HG03354 (cell line): ENCODE results near the gene HCK.

Experiments used
- ATAC-seq: cut with Tn5 transposase; IDR thresholded peaks from one replicate; pipeline ENCODE4 v1.9.1; 2021; ENCODE audit warnings: mild to moderate bottlenecking; ENCODE audit not compliant: unreplicated experiment, poor library complexity, severe bottlenecking

Gene HCK

DNA sequence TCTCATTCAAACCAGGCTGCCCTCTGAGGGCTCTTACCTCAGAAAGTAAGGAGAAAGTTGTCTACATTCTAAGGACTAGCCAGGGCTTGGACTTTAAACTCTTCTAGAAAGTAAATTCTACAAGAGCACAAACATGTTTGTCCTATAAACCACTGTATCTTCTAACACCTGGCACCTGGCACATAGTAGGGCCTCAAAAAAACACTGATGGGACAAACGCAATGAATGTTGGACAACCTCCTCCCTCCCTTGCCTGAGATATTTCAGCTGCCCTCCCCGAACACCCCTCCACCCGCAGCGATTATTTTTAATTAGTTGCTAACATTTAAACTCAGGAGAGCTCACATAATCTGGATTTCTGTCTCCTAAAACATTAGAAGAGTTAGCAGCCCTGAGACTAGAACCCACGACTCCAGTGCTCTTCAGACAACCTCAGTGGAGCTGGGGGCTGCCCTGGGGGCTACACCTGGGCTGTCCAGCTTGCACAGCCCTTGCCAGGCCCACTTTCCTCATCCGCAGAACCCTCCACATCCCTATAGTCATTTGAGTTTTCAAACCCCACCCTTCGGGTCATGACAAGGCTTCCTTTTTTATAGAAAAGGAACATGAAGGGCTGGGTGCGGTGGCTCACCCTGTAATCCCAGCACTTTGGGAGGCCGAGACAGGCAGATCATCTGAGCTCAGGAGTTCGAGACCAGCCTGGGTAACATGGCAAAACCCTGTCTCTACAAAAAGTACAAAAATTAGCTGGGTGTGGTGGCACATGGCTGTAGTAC is 4.9 kb downstream of the HCK start:
- no peak for ATAC-seq

DNA sequence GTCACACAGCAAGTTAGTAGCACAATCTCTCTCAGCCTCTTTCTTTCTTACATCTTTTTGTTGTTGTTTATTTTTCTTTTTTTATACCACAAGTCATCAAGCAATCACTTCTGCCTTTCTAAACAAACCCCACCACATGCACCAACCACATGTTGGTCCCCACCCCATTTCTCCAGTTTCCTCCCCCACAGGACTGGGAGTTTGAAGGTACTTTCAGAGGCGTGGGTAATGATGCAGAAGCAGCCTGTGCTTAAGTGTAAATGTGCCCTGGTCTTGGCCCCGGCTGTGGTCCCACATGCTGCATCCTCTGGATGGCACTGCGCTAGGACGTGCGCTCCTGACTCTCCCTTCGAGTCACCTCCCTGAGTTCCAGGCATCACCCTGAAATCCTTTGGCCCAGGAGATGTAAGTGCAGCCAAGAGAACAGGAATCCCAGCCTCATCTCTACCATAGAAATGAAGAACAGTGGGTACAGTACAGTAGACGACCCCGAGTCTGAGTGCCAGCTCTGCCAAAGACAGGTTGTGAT is 5.7 kb downstream of the HCK start:
- no peak for ATAC-seq

- ATAC-seq, result no peak
Observed at GRCh38 chr20:32059189-32059588, 7.1 kb downstream of the HCK start.

DNA sequence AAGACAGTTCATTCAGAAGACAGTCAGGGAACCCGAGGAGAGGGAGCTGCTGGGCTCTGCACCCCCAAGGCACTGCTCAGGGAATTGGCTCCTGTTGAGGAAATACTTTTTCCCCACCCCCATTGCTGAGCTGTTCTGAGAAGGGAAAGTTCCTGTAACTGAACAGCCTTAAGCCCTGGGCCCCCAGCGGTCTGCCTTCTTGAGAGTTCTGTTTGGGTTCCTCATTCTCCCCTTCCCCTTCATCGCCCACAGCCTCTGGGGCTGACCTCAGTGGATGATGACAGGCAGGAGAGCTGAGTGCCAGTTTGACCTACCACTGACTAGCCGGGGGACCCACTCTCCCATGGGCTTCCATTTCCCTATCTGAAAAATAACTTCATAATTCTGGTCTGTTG is 10.7 kb downstream of the HCK start:
- ATAC-seq, result no peak

DNA sequence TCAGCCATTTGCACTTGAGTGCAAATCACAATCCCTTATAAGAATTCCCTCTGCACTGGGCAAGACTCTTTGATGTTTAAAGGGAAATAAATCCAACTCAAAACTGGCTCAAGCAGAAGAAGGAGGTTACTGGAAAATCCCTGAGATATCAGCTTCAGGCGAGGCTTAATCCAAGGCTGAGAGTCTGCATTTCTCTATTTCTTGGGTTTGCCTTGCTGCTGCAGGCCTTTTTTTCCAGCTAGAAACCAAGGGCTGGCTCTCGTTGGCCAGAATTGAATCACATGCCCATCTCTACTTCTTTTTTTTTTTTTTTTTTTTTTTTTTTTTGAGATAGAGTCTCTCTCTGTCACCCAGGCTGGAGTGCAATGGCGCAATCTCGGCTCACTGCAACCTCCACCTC is 11.7 kb downstream of the HCK start:
- no peak for ATAC-seq

DNA sequence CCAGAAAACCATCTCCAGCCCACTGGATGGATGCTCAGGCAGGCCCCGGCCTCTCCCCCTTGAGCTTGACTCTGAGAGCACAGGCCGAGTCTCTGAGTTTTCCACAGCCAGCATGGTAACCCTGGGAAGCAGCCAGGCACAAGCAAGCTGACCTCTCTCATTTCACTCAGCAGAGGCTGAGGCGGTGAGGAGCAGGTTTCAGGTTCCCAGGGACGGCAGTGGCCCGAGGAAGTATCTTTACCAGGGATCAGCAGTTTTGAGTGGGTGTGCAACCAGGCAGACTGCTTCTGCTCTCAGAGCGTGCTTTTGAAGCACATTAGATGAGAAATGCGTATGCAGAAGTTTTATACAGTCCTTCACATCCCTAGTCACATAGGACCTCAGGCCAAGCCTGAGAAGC is 12.6 kb downstream of the HCK start:
- ATAC-seq, result no peak

DNA sequence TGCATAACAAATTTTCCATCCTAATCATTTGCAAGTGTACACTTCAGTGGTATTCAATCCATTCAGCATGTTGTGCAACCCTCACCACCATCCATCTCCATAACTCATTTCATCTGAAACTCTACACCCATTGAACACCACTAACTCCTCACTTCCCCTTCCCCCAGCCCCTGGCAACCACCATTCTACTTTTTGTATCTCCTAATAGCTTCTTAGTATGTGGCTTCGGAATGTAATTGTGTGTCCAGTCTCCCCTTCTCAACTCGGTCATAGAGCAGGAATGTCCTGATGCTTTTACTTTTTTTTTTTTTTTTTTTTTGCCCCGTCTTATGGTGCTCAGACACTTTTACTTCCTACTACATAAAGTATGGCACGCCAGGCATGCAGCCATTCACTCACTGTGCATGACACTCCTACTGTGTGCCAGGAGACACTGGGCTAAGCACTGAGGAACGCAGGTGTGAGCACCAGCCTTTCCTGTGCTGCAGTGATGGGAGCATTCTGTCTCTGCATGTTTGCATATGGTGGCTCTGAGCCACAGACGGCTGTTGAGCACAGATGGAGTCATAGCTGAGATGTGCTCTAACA is 15.3 kb downstream of the HCK start:
- ATAC-seq, result no peak

DNA sequence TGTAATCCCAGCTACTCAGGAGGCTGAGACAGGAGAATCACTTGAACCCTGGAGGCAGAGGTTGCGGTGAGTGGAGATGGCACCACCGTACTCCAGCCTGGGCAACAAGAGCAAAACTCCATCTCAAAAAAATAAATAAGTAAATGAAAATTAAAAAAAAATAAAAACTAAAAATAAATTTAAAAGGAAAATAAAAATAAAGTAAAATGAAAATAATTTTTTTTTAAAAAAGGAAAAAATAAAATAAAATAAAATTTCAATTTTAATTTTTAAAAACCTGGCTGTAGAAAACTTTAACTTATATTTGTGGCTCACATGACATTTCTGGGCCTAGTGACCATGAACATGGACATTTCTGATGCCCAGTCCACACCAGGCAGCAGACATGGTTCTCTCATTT is 16.1 kb downstream of the HCK start:
- no peak for ATAC-seq

GRCh38 chr20:32069711-32070110 is 17.7 kb downstream of the HCK start:
- ATAC-seq, result no peak

GRCh38 chr20:32070282-32070681 is 18.2 kb downstream of the HCK start:
- ATAC-seq, result no peak

- no peak for ATAC-seq
Observed at GRCh38 chr20:32070690-32071213, 18.7 kb downstream of the HCK start.

- ATAC-seq, result no peak
Observed at GRCh38 chr20:32071395-32072167, 19.5 kb downstream of the HCK start.

GRCh38 chr20:32072168-32072750 is 20.2 kb downstream of the HCK start:
- ATAC-seq, result no peak

GRCh38 chr20:32075534-32075933 is 23.5 kb downstream of the HCK start:
- no peak for ATAC-seq

DNA sequence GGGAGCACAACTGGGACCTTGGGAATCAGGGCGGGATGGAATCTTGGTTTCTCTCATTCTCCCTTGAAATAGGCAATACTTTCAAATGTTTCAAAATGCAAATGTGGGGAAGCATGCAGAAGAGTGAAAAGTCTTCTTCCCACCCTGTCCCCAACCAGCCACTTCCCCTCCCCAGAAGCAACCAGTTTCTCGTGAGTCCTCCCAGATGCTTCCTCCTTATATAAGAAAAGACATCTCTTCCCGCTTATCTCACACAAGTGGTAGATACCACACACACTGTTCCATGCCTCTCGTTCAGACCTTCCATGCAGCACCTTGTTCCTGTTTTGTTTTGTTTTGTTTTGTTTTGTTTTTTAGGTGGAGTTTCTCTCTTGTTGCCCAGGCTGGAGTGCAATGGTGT is 25.1 kb downstream of the HCK start:
- no peak for ATAC-seq

DNA sequence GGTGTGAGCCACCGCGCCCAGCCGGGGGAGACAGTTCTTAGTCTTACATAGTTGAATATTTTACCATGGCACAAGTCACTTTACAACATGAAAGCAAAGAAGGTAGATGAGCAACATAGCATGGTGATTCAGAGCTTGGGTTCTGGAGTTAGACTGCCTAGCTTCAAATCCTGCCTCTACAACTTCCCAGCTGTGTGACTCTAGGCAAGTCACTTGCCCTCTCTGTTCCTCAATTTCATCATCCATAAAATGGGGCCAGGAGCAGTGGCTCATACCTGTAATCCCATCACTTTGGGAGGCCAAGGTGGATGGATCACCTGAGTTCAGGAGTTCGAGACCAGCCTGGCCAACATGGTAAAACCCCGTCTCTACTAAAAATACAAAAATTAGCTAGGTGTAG is 26.3 kb downstream of the HCK start:
- no peak for ATAC-seq

DNA sequence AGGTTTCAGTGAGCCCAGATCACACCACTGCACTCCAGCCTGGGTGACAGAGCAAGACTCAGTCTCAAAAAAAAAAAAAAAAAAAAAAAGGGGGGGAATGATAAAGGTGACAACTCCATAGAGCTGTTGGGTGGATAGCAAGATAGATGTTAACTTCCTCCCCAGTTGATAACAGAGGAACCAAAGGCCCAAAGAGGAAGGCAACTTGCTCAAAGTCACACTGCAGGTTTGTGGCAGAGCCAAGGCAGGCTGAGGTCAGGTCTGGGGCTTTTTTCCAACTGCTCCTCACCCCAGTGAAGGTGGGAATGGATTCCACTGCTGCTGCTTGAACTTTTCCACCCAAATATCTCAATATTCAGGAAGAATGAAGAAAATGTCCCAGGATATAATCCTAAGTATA is 26.7 kb downstream of the HCK start:
- no peak for ATAC-seq

DNA sequence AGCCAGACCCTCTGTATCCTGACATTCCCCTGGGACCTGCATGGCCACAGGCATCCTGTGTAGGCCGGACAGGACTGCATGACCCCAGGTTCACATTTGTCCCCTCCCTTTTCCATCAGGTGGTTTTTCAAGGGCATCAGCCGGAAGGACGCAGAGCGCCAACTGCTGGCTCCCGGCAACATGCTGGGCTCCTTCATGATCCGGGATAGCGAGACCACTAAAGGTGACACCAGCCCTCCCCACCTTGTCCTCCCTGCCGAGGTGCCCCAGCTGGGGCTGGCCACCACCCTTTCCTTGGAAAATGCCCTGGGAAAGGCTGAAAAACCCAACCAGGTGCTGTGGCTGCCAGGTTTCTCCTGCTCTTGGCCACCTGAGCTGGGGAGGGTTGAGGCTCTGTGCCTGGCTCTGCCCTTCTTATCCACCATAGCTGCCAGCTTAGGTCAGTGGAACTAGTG is 27.6 kb downstream of the HCK start:
- no peak for ATAC-seq

GRCh38 chr20:32080783-32081182 is 28.7 kb downstream of the HCK start:
- ATAC-seq, result no peak

DNA sequence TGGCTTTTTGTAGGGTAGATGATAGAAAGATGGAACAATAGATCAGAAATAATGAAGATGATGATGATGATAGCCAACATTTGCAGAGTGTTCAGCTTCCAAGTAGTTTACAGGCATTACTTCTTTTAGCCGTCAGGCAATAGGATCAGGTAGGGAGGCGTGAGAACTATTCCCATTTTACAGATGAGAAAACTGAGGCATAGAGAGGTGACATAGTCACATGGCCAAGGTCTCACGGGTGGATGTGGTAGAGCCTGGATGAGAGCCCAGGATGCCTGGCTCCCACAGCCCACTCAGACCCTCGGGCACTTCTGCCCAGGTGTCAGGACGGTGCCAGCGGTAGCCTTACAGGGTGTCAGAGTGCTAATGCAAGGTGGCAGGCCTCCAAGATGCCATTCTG is 31.4 kb downstream of the HCK start:
- no peak for ATAC-seq
